Measurements from ENCODE around the gene GGPS1.

The GGPS1 gene

GRCh38 chr1:235295902-235296350 is 32.4 kb upstream of the GGPS1 start:
- TF ChIP-seq TAF1 (IDR thresholded peaks at IDR 0.05; ENCODE audit: borderline replicate concordance, insufficient read depth, low read length) = no peak
- TF ChIP-seq SIN3A (IDR thresholded peaks at IDR 0.05; ENCODE audit: borderline replicate concordance, insufficient read depth, low read length) = no peak
- no peak for TF ChIP-seq REST (IDR thresholded peaks at IDR 0.05; ENCODE audit: insufficient read depth in 1 of 2, low read depth in 2 of 2, low read length in 2 of 2)
- TF ChIP-seq FOXP2 (optimal IDR thresholded peaks at IDR 0.05; ENCODE audit: borderline replicate concordance, extremely low read depth, extremely low read length, insufficient read depth) = no peak
- no peak for TF ChIP-seq POLR2AphosphoS5 (IDR thresholded peaks at IDR 0.05; ENCODE audit: low read depth, low read length)

DNA sequence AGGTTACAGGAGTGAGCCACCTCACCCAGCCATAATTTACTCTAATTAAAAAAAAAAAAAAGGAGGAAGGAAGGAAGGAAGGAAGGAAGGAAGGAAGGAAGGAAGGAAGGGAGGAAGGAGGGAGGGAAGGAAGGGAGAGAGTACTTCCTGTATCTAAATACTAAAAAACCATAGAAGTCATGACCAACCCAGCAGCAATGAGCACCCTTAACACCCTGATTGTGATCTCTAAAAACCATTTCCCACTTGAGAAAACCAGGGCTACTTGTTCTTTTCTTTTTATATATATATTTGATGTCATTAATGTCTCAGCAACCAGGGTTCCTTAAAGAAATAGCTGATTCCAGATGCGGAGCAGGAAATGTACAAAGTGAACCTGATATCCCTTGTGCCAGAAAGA is 31.6 kb upstream of the GGPS1 start:
- TF ChIP-seq FOXP2 (optimal IDR thresholded peaks at IDR 0.05; ENCODE audit: borderline replicate concordance, extremely low read depth, extremely low read length, insufficient read depth) (no peak), REST (IDR thresholded peaks at IDR 0.05; ENCODE audit: insufficient read depth in 1 of 2, low read depth in 2 of 2, low read length in 2 of 2) (no peak), SIN3A (IDR thresholded peaks at IDR 0.05; ENCODE audit: borderline replicate concordance, insufficient read depth, low read length) (no peak), TAF1 (IDR thresholded peaks at IDR 0.05; ENCODE audit: borderline replicate concordance, insufficient read depth, low read length) (no peak), POLR2AphosphoS5 (IDR thresholded peaks at IDR 0.05; ENCODE audit: low read depth, low read length) (no peak)

DNA sequence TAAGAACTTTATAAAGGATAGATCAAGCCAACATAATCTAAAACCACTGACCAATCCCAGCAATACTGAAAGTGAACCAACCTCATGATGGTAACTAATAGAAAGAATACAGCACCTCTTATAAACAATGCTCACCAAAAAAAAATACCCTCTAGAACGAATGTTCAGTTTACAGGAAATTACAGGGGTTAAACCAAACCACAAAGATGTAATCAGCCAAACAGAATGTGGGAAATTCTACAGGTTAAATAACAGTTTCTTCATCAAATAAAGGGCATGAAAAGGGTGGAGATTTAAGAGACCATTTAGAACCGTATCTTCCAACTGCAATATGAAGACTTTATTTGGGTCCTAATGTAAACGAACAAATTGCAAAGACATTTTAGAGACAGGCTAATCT is 30.8 kb upstream of the GGPS1 start:
- TF ChIP-seq TAF1 (IDR thresholded peaks at IDR 0.05; ENCODE audit: borderline replicate concordance, insufficient read depth, low read length) = no peak
- no peak for TF ChIP-seq FOXP2 (optimal IDR thresholded peaks at IDR 0.05; ENCODE audit: borderline replicate concordance, extremely low read depth, extremely low read length, insufficient read depth)
- no peak for TF ChIP-seq REST (IDR thresholded peaks at IDR 0.05; ENCODE audit: insufficient read depth in 1 of 2, low read depth in 2 of 2, low read length in 2 of 2)
- no peak for TF ChIP-seq SIN3A (IDR thresholded peaks at IDR 0.05; ENCODE audit: borderline replicate concordance, insufficient read depth, low read length)
- TF ChIP-seq POLR2AphosphoS5 (IDR thresholded peaks at IDR 0.05; ENCODE audit: low read depth, low read length) = no peak

- TF ChIP-seq FOXP2 (optimal IDR thresholded peaks at IDR 0.05; ENCODE audit: borderline replicate concordance, extremely low read depth, extremely low read length, insufficient read depth) = no peak
- TF ChIP-seq REST (IDR thresholded peaks at IDR 0.05; ENCODE audit: insufficient read depth in 1 of 2, low read depth in 2 of 2, low read length in 2 of 2) = no peak
- no peak for TF ChIP-seq SIN3A (IDR thresholded peaks at IDR 0.05; ENCODE audit: borderline replicate concordance, insufficient read depth, low read length)
- TF ChIP-seq POLR2AphosphoS5 (IDR thresholded peaks at IDR 0.05; ENCODE audit: low read depth, low read length) = no peak
- no peak for TF ChIP-seq TAF1 (IDR thresholded peaks at IDR 0.05; ENCODE audit: borderline replicate concordance, insufficient read depth, low read length)
Measured at GRCh38 chr1:235298758-235299157, 29.6 kb upstream of the GGPS1 start.

Measured in PFSK-1 (cell line).